SK-N-SH treated with all-trans-retinoic acid at 6 μM for 48 hours (cell line): Measurements from ENCODE around the gene TRABD2B.

Experiments used
- PATZ1 ChIP-seq: fragments of 250-450 bp; sonication (Bioruptor Pico); IDR thresholded peaks from 2 replicates; pipeline ENCODE4 v1.8.0; 2020; ENCODE audit warnings: mild to moderate bottlenecking, moderate library complexity, borderline replicate concordance
- RARB ChIP-seq: fragments of 250-450 bp; sonication (Bioruptor Pico); IDR thresholded peaks from 2 replicates; pipeline ENCODE4 v1.8.0; 2021; ENCODE audit warnings: mild to moderate bottlenecking, moderate library complexity
- SNAI2 ChIP-seq: fragments of 250-450 bp; sonication (Bioruptor Pico); IDR thresholded peaks from 2 replicates; pipeline ENCODE4 v1.5.0; 2020; ENCODE audit warnings: mild to moderate bottlenecking, moderate library complexity
- TCF4 ChIP-seq: fragments of 250-450 bp; sonication (Bioruptor Pico); IDR thresholded peaks from 2 replicates; pipeline ENCODE4 v1.8.0; 2021; ENCODE audit warnings: mild to moderate bottlenecking, moderate library complexity, borderline replicate concordance
- ZC3H10 ChIP-seq: fragments of 250-450 bp; sonication (Bioruptor Pico); IDR thresholded peaks from 2 replicates; pipeline ENCODE4 v1.5.1; 2021; ENCODE audit warnings: mild to moderate bottlenecking, moderate library complexity
- ZNF8 ChIP-seq: fragments of 450-650 bp; formaldehyde crosslinking; IDR thresholded peaks from 2 replicates; pipeline ENCODE4 v1.5.0; 2020; ENCODE audit warnings: mild to moderate bottlenecking, moderate library complexity

DNA sequence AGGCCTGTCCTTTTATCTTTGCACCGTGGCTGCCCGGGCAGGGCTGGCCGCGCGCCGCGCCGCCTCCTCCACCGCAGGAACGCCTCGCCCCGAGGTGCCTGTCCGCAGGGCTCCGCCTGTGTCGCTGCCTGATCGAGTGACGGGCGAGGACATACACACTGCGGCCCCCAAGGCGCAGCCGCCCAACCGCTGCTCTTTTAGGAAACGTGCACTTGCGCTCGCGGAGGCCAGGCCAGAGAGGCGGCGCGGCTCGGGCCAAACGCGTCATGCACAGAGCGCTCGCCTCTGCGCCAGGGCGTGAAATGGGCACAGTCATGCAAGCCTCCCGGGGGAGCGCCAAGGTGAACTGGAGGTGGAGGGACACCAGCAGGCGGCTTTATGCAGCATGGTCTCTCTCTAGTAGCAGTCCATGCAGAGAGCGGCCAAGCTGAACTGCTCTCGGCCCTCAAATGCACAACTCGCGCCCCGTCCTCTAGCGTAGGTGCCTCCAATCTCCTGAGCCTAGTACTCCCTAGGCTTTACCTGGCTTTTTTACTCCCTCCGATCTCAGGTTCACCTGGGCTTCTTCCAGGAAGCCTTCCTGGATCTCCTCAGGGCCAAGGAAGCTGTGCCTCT, 12.9 kb downstream of the TRABD2B start:
- TF ChIP-seq ZNF8 (CRISPR knock-in tag) (no peak), TCF4 (CRISPR knock-in tag) (no peak), SNAI2 (CRISPR knock-in tag) (no peak), PATZ1 (CRISPR knock-in tag) (no peak), RARB (CRISPR knock-in tag) (no peak), ZC3H10 (CRISPR knock-in tag) (no peak)
